HEK293 (cell line): ENCODE data around the gene PDZRN4.

Experiments
- CTCF ChIA-PET: fragments of 350-600 bp; formaldehyde crosslinking; extraction: SDS; loops from one replicate; lab custom pipeline; 2021; ENCODE audit warnings: antibody characterized with exemption; lab: Yijun Ruan, JAX
- POLR2A ChIA-PET: fragments of 300-600 bp; formaldehyde crosslinking; extraction: SDS; loops from one replicate; lab custom pipeline; 2020; ENCODE audit warnings: antibody characterized with exemption, inconsistent platforms; lab: Yijun Ruan, JAX
- H3K27ac ChIP-seq: fragments of 200-500 bp; sonication (Bioruptor generic); 2 replicates; pipeline ENCODE4 v1.5.1; 2014; ENCODE audit warnings: low read depth, low read length, control low read depth, inconsistent platforms; ENCODE audit errors: extremely low read depth
- H3K36me3 ChIP-seq, 2 experiments: fragments of 200-500 bp in 1 of 2; sonication (Bioruptor generic) in 1 of 2; 1 replicate in 1 of 2; 2 replicates in 1 of 2; pipeline ENCODE4 v1.5.1; 2014 to 2017; ENCODE audit warnings: inconsistent platforms in 2 of 2, low read length in 2 of 2; ENCODE audit not compliant: control insufficient read depth in 2 of 2, insufficient read depth in 1 of 2
- H3K4me1 ChIP-seq: fragments of 200-500 bp; sonication (Bioruptor generic); 2 replicates; pipeline ENCODE4 v1.5.1; 2014; ENCODE audit warnings: mild to moderate bottlenecking, low read length, inconsistent platforms; ENCODE audit not compliant: control insufficient read depth, insufficient read depth
- H3K4me3 ChIP-seq: 2 replicates; pipeline ENCODE4 v1.5.1; 2011; ENCODE audit warnings: low read depth, mild to moderate bottlenecking, control low read depth, low read length, moderate library complexity
- H3K9me3 ChIP-seq: fragments of 200-500 bp; sonication (Bioruptor generic); 2 replicates; pipeline ENCODE4 v1.5.1; 2014; ENCODE audit warnings: low read depth, low read length, inconsistent platforms; ENCODE audit not compliant: control insufficient read depth, insufficient read depth
- ATF2 ChIP-seq: fragments of 450-650 bp; formaldehyde crosslinking; IDR thresholded peaks from 2 replicates; pipeline ENCODE4 v1.5.1; 2016; ENCODE audit warnings: missing biosample characterization, missing genetic modification characterization, low read depth
- GLI4 ChIP-seq: fragments of 450-650 bp; formaldehyde crosslinking; IDR thresholded peaks from 2 replicates; pipeline ENCODE4 v1.5.1; 2016; ENCODE audit warnings: missing biosample characterization, missing genetic modification characterization
- MYNN ChIP-seq: fragments of 450-650 bp; formaldehyde crosslinking; IDR thresholded peaks from 2 replicates; pipeline ENCODE4 v1.5.1; 2016; ENCODE audit warnings: missing biosample characterization, missing genetic modification characterization, borderline replicate concordance
- MZF1 ChIP-seq: fragments of 450-650 bp; formaldehyde crosslinking; IDR thresholded peaks from 2 replicates; pipeline ENCODE4 v1.5.1; 2017; ENCODE audit warnings: missing biosample characterization, missing genetic modification characterization, borderline replicate concordance
- PRDM4 ChIP-seq: fragments of 450-650 bp; formaldehyde crosslinking; IDR thresholded peaks from 2 replicates; pipeline ENCODE4 v1.5.1; 2017; ENCODE audit warnings: missing biosample characterization, missing genetic modification characterization
- SETDB1 ChIP-seq: IDR thresholded peaks from one replicate; pipeline ENCODE4 v1.6.1; 2017; ENCODE audit warnings: mild to moderate bottlenecking, low read length, moderate library complexity, mixed read lengths; ENCODE audit not compliant: insufficient read length
- SP3 ChIP-seq: fragments of 450-650 bp; formaldehyde crosslinking; IDR thresholded peaks from 2 replicates; pipeline ENCODE4 v1.5.1; 2016; ENCODE audit warnings: missing biosample characterization, missing genetic modification characterization
- TCF7L2 ChIP-seq: IDR thresholded peaks from 2 replicates; pipeline ENCODE4 v1.6.1; 2011; ENCODE audit warnings: low read depth, mild to moderate bottlenecking, inconsistent platforms, low read length, moderate library complexity, borderline replicate concordance
- ZBTB20 ChIP-seq: fragments of 450-650 bp; formaldehyde crosslinking; IDR thresholded peaks from 2 replicates; pipeline ENCODE4 v1.5.1; 2016; ENCODE audit warnings: missing biosample characterization, missing genetic modification characterization
- ZBTB21 ChIP-seq: fragments of 450-650 bp; formaldehyde crosslinking; IDR thresholded peaks from 2 replicates; pipeline ENCODE4 v1.5.1; 2017; ENCODE audit warnings: missing biosample characterization, missing genetic modification characterization
- ZBTB6 ChIP-seq: fragments of 450-650 bp; formaldehyde crosslinking; IDR thresholded peaks from 2 replicates; pipeline ENCODE4 v1.5.1; 2017; ENCODE audit warnings: missing biosample characterization, missing genetic modification characterization
- ZFP37 ChIP-seq: fragments of 450-650 bp; formaldehyde crosslinking; IDR thresholded peaks from 2 replicates; pipeline ENCODE4 v1.5.1; 2016; ENCODE audit warnings: missing biosample characterization, missing genetic modification characterization
- ZNF184 ChIP-seq: fragments of 450-650 bp; IDR thresholded peaks from 2 replicates; pipeline ENCODE4 v1.5.1; 2018; ENCODE audit warnings: missing biosample characterization, mild to moderate bottlenecking, missing genetic modification characterization
- ZNF239 ChIP-seq: fragments of 450-650 bp; formaldehyde crosslinking; IDR thresholded peaks from 2 replicates; pipeline ENCODE4 v1.5.1; 2016; ENCODE audit warnings: missing biosample characterization, missing genetic modification characterization
- ZNF266 ChIP-seq: fragments of 450-650 bp; formaldehyde crosslinking; IDR thresholded peaks from 2 replicates; pipeline ENCODE4 v1.5.1; 2016; ENCODE audit warnings: missing biosample characterization, missing genetic modification characterization, low read depth
- ZNF274 ChIP-seq, 2 experiments: fragments of 200-500 bp in 1 of 2; fragments of 450-650 bp in 1 of 2; sonication (Bioruptor generic) in 1 of 2; formaldehyde crosslinking in 1 of 2; IDR thresholded peaks; 2 replicates each; pipeline versions ENCODE4 v1.5.1 to v1.6.1; 2014 to 2016; ENCODE audit warnings: borderline replicate concordance in 1 of 2, inconsistent platforms in 1 of 2, low read length in 1 of 2, missing biosample characterization in 1 of 2, missing genetic modification characterization in 1 of 2
- ZNF350 ChIP-seq: fragments of 450-650 bp; formaldehyde crosslinking; IDR thresholded peaks from 2 replicates; pipeline ENCODE4 v1.5.0; 2017; ENCODE audit warnings: missing biosample characterization, mild to moderate bottlenecking, missing genetic modification characterization
- ZNF354C ChIP-seq: fragments of 450-650 bp; formaldehyde crosslinking; IDR thresholded peaks from 2 replicates; pipeline ENCODE4 v1.5.1; 2016; ENCODE audit warnings: missing biosample characterization, missing genetic modification characterization, low read depth, borderline replicate concordance
- ZNF366 ChIP-seq: fragments of 450-650 bp; formaldehyde crosslinking; conservative IDR thresholded peaks from 2 replicates; pipeline ENCODE4 v1.5.1; 2016; ENCODE audit warnings: missing biosample characterization, missing genetic modification characterization
- ZNF513 ChIP-seq: fragments of 450-650 bp; IDR thresholded peaks from 2 replicates; pipeline ENCODE4 v1.5.1; 2018; ENCODE audit warnings: missing biosample characterization, missing genetic modification characterization
- ZNF529 ChIP-seq: fragments of 450-650 bp; formaldehyde crosslinking; IDR thresholded peaks from 2 replicates; pipeline ENCODE4 v1.5.1; 2017; ENCODE audit warnings: missing genetic modification characterization, missing biosample characterization; ENCODE audit not compliant: insufficient replicate concordance
- ZNF626 ChIP-seq: fragments of 450-650 bp; sonication (Bioruptor Pico); formaldehyde crosslinking; IDR thresholded peaks from 2 replicates; pipeline ENCODE4 v1.5.1; 2018; ENCODE audit warnings: missing biosample characterization, missing genetic modification characterization, inconsistent platforms
- ZNF777 ChIP-seq: fragments of 450-650 bp; formaldehyde crosslinking; IDR thresholded peaks from 2 replicates; pipeline ENCODE4 v1.5.1; 2017; ENCODE audit warnings: missing biosample characterization, missing genetic modification characterization, borderline replicate concordance
- ZSCAN18 ChIP-seq: fragments of 450-650 bp; formaldehyde crosslinking; IDR thresholded peaks from 2 replicates; pipeline ENCODE4 v1.5.1; 2016; ENCODE audit warnings: missing biosample characterization, missing genetic modification characterization
- ZSCAN23 ChIP-seq: fragments of 450-650 bp; formaldehyde crosslinking; IDR thresholded peaks from 2 replicates; pipeline ENCODE4 v1.5.1; 2016; ENCODE audit warnings: missing biosample characterization, missing genetic modification characterization

The PDZRN4 gene

GRCh38 chr12:41289501-41289900, 101.4 kb downstream of the PDZRN4 start:
- no peak for TF ChIP-seq SP3 (tag by site-specific recombination)
- TF ChIP-seq ZSCAN23 (tag by site-specific recombination), result no peak
- no peak for TF ChIP-seq ATF2 (tag by site-specific recombination)
- TF ChIP-seq ZNF239 (tag by site-specific recombination), result no peak
- no peak for TF ChIP-seq ZNF529 (tag by site-specific recombination)
- no peak for TF ChIP-seq ZNF513 (tag by site-specific recombination)
- no peak for TF ChIP-seq ZBTB21 (tag by site-specific recombination)
- TF ChIP-seq ZBTB20 (tag by site-specific recombination), result no peak
- no peak for TF ChIP-seq TCF7L2
- TF ChIP-seq ZNF350 (tag by site-specific recombination), result no peak
- Histone ChIP-seq H3K4me1 (peaks cover 20% of the 10 kb centered on the region), H3K4me3 (no peak overlapping the region), H3K27ac (no peak overlapping the region), H3K36me3 (no peaks in the 10 kb centered on the region), H3K9me3 (no peaks in the 10 kb centered on the region)
- ChIA-PET CTCF (no interaction called here), POLR2A (no interaction called here)

GRCh38 chr12:41293011-41293410, 104.9 kb downstream of the PDZRN4 start:
- POLR2A ChIA-PET, result no interaction called here

GRCh38 chr12:41293461-41293860, 105.3 kb downstream of the PDZRN4 start:
- H3K9me3 ChIP-seq, result no peaks in the 10 kb centered on the region
- H3K36me3 ChIP-seq, result no peaks in the 10 kb centered on the region
- no peak overlapping the region for H3K4me3 ChIP-seq
- ChIA-PET POLR2A (no interaction called here), CTCF (no interaction called here)
- H3K4me1 ChIP-seq, result no peaks in the 10 kb centered on the region; the same call in 1 of the 2 replicates
- no peak overlapping the region for H3K27ac ChIP-seq
- TF ChIP-seq ZNF366 (tag by site-specific recombination) (no peak), MZF1 (no peak), ZNF626 (tag by site-specific recombination) (no peak), PRDM4 (no peak), ZNF777 (tag by site-specific recombination) (no peak), ZNF184 (tag by site-specific recombination) (no peak), ZNF529 (tag by site-specific recombination) (no peak), ZFP37 (tag by site-specific recombination) (no peak), ZSCAN18 (no peak), MYNN (tag by site-specific recombination) (no peak), ZNF266 (no peak), ZBTB6 (no peak), GLI4 (no peak), ZNF354C (tag by site-specific recombination) (no peak), ZNF274 (IDR thresholded peaks at IDR 0.05; ENCODE audit: low read length) (no peak), ZNF274 (tag by site-specific recombination; IDR thresholded peaks at IDR 0.05; ENCODE audit: borderline replicate concordance) (no peak)

More at GRCh38 chr12:41293011-41293410, 104.9 kb downstream of the PDZRN4 start:
- CTCF ChIA-PET, result no interaction called here
- no peaks in the 10 kb centered on the region for H3K36me3 ChIP-seq
- no peak overlapping the region for H3K27ac ChIP-seq
- no peaks in the 10 kb centered on the region; the same call in 1 of the 2 replicates for H3K4me1 ChIP-seq
- no peaks in the 10 kb centered on the region for H3K9me3 ChIP-seq
- no peak overlapping the region for H3K4me3 ChIP-seq
- TF ChIP-seq SETDB1, result no peak
